Kasumi-1 (cell line): ENCODE results near the gene TRABD2A.

Experiments used
- DNase-seq, 2 experiments: peaks; one replicate each; lab custom pipeline; 2025; lab: John Stamatoyannopoulos, UW

TRABD2A gene

DNA sequence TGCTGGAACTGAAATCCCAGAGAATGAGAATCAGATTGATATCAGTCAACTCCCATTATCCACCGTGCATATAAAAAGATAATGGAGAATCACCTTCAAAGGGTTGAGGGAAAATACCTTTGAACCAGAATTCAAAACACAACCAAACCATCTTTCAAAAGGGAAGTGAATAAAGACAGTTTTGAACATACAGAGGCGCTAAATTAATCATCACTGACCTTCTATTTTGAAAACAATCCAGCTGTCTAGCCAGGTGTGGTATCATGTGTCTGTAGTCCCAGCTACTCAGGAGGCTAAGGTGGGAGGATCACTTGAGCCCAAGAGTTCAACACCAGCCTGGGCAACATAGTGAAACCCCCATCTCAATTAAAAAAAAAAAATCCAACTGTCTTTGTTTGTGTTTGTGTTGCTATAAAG is 63.6 kb downstream of the TRABD2A start:
- no peak for DNase-seq

DNA sequence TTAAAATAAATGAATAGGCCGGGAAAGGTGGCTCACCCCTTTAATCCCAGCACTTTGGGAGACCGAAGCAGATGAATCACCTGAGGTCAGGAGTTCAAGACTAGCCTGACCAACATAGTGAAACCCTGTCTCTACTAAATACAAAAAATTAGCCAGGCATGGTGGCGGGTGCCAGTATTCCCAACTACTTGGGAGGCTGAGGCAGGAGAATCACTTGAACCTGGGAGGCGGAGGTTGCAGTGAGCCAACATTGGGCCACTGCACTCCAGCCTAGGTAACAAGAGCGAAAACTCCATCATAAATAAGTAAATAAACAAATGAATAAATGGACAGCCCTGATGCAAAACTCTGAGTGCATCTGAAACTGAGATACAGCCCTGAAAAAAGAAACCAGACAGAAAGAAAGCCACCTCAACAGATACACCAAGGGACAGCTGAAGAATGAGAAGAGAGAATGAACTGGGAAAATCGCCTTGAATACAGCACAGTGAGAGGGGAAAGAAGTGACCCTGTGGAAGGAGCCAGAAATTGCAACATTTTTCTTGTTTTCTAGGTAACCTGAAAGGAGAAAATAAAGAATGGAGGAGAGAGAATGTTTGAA is 64.4 kb downstream of the TRABD2A start:
- no peak for DNase-seq

DNA sequence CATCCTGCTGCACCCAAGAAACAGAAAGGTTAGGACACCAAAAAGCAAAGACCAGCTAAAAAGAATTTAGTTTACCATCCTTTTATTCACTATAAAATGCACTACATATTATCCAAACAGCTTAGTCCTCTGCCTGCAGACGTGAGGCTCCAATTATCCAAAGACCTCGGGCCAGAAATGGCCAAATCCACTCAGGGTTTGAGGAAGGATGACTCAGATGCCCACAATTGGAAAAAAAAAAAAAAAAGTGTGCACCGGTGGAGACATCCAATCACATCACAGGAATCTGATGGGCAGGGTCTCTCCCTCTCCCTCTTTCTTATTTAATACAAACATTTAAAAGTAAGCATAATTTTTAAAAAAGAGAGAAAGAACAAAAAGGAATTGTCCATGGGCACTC is 65.7 kb downstream of the TRABD2A start:
- no peak for DNase-seq

DNA sequence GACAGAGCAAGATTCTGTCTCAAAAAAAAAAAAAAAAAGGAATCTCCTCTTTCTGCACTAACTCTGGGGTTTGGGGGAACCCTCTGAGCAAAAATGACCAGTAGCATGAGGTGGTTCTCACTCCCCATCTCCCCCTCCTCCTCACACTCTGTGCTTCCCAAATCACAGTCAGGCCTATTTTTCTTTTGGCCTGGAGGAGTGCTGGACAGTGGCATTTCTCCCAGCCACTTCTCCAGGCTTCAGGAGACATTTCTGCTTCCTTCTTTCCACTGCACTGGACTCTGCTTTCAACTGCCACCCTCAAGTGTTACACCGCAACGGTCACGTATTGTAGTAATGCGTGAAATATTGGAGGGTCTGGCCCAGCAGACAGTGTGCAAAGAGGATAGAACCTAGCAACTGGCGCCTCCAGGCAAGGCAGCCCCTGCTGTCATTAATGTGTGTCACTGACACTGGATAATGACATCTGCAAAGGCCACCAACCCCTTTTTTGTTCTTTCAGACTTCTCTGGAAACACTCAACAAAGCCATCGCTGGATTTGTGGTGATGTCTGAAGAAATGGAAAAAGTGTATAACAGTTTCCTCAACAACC is 68.9 kb downstream of the TRABD2A start:
- DNase-seq = no peak

DNA sequence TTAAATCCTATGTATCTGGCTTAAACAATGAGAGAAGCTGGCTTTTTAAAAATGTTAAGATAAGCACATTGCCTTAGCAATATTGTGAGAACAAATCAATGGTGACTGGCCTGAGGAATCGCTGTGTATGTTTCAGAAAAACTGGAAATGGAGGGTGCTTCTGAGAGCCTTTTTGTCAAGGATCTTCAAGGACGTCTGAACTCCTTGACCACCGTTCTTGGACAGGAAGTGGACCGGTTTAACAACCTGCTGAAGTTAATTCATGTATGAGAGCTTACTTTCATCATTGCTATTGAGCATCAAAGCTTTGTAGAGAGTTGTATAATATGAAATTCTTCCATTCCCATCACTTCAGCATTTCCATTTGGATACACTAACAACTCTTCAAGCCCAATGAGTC is 72.6 kb downstream of the TRABD2A start:
- DNase-seq = no peak

DNA sequence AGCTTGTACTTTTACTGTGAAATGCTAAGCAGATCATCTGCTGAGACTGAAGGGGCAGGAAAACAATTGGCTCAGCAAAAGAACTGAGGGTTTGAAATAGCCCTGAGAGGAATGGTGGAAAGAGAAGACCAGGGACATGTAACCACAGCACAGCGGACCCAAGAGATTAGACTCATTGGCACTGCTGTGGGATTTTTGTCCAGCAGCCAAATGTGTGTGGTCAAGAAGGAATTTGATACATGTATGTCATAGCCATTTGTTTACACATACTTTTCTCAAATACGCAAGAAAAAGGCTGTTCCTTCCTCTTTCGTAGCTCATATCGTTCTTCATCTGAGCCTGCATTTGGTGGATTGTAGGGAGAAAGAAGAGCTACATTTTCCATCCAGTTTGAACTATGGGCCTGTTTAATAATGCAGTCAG is 73.8 kb downstream of the TRABD2A start:
- DNase-seq = no peak

DNA sequence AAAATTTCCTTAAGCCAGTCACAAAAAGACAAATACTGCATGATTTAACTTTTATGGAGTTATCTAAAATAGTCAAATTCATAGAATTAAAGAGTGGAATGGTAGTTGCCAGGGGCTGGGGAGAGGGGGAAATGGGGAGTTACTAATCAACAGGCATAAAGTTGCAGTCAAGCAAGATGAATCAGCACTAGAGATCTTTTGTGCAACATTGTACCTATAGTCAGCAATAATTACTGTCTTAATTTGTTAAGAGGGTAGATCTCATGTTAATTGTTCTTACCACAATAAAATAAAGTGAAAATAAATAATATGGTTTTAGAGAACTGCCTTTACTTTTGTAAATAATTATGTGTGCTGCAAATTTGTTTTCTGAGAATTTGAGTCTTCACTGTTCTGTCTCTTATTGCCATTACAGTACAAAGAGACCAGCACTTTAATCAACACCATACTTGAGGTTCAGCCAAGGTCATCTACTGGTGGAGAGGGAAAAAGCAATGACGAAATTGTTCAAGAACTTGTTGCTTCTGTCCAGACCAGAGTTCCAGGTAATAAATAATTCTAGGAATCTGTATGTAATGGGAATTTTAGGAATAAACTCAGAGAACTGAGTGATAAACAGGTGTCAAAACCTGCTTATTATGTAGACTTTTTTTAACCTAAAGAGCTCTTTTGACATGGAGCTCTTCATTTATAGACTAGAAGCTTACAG is 75.5 kb downstream of the TRABD2A start:
- no peak for DNase-seq

DNA sequence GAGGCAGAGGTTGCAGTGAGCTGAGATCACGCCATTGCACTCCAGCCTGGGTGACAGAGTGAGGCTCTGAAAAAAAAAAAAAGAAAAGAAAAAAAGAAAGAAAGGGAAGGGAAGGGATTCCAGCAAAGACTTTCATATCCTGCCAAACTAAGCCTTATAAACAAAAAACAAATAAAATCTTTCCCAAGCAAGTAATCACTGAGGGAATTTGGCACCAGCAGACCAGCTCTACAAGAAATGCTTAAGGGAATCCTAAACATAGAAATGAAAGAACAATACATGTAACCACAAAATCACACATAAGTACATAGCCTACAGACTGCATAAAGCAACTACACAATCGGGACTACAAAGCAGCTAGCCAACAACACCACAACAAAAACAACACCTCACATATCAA is 79.1 kb downstream of the TRABD2A start:
- DNase-seq = no peak

DNA sequence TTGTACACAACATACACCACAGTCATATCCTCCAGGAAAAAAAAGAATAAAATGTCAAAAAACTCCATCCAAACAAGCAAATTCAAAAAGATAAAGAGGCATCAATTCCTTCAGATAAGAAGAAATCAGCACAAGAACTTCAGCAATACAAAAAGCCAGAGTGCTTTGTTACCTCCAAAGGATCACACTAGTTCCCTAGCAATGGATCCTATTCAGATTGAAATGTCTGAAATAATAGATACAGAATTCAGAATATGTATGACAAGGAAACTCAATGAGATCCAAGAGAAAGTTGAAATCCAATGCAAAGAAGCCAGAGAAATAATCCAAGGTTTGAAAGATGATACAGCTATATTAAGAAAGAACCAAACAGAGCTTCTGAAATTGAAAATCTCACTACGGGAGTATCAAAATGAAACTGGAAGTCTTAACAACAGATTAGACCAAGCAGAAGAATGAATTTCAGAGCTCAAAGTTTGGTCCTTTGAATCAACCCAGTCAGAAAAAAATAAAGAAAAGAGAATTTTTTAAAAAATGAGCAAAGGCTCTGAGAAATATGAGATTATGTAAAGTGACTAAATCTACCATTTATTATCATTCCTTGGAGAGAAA is 80.6 kb downstream of the TRABD2A start:
- DNase-seq = no peak

DNA sequence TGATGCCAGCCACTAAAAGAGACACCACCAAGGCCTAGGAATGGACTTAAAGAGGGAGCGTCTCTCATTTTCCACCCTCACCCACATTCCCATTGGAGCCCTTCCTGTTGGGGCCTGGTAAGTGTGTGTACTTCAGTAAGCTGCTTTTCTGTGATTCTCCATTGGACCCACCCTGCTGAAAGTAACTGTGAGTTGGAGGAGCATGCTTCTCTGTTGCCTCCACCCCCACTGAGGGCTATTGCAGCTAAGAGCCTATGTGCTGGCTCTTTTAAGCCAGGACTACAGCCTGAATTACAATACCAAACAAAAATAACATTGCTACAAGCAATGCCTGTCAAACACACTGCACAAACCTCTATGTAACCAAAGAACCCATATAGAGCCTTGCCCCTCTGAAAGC is 81.1 kb downstream of the TRABD2A start:
- no peak for DNase-seq

DNA sequence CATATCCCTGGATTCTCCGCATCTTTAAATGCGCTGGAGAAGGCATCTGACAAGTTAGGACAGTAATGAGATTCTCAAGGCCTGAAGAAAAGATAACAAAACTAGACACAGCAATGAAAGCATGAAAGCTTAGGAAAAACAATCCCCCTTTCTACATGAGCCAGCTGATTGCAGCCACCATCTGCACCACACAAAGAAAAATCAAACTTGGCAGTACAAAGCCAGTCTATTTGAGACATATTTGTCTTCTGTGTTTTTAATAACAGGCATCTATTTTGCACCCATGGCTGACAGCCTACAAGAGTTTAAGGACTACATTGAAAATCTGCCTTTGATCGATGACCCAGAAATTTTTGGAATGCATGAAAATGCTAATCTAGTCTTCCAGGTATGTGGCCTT is 83.6 kb downstream of the TRABD2A start:
- no peak for DNase-seq

DNA sequence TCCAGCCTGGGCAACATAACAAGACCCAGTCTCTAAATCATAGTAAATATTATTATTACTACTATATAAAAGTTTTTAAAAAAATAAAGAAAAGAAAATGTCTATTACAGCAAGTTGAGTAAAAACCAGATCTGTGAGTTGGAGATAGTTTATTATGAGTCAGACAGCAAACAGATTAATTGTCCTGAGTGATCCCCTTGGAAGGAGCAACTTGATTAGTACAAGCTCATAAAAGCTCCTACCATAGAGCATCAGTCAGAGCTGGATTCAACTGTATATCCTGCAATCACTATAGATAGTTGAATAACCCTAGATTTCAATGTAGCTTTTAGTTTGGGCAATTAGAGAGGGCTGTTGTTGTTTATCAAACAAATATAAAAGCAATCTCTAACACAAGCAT is 84.1 kb downstream of the TRABD2A start:
- no peak for DNase-seq

DNA sequence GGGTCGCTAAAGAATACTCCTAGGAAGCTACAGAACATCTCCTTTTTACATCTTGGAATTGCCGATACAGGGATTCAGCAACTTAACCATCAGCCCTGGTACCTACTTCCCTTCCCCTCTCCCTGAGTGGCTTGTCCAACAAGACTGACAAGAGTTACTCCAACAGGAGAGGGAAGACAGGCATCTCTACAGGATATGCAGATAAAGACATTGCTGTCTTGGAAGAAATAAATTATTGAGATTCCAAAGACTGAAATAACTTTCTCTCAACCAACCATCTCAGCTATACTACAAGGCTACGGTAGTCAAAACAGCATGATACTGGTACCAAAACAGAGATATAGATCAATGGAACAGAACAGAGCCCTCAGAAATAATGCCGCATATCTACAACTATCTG is 87.2 kb downstream of the TRABD2A start:
- DNase-seq = no peak

DNA sequence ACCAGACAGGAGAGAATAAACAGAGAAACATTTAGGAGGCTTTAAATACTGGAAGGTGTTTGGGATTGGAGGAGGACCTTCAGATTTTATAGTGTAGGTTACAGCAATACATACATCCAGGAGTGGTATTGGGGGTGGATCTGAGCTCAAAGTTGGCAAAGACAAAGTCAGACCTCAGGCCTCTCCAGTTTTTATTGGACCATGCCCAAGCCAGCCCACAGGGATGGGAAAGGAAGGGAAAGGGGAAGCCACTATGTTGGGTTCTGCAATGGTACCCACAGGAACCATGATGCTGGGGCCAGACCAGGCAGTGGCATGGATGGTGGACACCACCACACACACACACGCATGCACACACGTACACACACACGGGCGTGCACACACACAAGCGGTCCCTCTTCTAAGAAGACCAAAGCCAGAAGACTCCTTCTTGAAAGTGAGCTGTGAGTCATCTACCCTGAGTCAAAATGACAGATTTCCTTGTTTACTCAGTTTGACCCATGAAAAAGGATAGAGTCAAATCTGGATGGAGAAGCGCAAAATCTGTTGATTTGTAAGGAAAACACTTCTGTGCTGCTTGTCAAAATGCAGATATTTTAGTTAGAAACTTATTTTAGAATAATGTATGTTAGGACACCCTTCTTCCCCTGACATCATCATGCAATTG is 87.9 kb downstream of the TRABD2A start:
- no peak for DNase-seq

DNA sequence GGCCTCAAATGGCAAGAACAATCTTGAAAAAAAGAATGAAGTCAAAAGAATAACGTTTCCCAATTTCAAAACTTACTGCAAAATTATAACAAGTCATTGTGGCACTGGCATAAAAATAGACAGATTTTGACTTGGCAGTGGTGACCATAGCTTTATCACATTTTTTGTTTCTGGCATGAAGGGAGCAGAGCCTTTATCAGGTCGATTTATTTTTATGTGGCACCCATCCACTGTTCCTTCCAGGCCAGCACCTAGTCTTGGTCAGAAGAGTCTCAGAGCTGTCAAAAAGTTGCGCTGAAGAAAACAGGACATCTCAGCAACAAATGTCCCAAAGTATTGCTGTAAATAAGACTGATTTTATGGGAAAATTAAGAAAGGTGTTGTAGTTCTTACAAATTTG is 92.4 kb downstream of the TRABD2A start:
- no peak for DNase-seq

DNA sequence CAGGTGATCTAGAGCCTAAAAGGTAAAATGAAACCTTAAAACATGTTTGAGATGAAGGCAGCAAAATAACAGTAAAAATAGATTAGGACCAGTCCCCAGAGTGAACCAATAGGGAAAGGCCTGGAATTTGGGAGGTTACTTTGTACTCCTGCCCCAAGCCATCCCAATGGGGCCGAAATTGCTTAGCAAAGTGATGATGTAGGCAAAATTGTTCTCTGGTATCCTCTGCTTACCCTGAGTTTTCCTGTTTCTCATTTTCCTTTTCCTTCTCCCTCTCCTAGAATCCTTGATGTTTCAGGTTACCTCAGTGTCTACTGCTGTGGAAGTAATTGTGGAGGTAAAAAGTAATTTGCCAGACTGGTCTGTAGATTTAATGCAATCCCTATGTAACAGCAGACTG is 92.9 kb downstream of the TRABD2A start:
- no peak for DNase-seq

DNA sequence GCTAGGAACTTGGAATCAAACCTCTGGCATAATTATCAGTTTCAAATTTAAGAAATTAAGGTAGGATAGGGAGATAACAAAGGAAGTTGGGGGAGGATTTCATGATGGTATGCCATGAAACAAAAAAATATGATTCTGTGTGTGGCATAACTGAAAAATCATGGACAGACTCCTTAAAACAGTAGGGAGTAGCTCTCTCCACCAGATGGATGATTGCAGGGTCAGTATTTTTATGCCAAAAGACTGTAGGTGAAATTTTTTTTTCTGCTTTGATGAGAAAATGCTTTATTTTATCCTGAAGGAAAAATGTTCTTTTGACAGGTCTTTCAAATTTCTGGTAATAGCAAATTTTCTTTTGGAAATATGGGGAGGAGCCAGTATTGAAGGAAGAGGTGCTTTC is 94.3 kb downstream of the TRABD2A start:
- DNase-seq = no peak

DNA sequence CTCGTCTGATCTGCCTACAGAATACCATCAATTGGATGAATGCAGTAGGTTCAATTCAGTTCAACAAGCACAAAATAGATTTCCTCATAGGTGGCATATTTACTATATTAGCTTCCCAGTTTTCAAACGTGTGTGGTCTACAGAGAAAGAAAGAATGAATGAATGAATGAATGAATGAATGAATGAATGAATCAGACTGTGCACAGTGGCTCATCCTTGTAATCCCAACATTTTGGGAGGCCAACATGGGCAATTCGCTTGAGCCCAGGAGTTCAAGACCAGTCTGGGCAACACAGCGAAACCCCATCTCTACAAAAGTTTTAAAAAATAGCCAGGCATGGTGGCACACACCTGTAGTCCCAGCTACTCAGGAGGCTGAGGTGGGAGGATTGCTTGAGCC is 94.9 kb downstream of the TRABD2A start:
- DNase-seq = no peak

DNA sequence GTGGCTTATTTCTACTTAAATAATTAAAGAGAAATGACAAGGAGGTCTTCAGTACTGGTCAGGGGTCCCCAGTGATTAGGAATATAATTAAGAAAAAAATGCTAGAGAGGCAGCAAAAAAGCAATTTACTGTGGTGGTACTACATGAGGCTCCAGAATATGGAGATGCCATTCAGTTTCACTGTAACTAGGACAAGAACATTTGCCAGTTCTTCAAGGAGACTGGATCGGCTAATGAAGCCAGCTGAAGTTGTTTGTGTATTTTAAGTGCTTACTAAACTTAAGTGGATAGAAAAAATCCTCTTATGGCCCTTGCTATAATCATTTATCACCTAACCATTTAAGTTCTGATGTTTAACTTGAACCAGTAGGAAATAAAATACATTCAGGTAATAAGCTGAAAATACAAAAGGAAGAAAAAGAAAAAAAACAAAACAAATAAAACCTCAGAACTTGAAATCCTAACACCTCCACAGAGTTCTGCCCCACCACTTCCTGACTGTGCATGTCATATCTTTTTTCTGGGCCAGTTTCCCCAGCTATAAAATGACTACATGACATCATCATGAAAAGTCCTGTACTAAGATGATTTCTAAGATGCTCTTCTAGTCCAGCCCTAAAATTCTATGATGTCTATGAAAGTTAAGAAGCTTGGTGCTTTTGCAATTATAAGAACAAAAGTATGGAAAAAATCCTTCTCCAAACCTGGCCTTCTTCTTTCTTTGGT is 98.0 kb downstream of the TRABD2A start:
- DNase-seq = no peak

DNA sequence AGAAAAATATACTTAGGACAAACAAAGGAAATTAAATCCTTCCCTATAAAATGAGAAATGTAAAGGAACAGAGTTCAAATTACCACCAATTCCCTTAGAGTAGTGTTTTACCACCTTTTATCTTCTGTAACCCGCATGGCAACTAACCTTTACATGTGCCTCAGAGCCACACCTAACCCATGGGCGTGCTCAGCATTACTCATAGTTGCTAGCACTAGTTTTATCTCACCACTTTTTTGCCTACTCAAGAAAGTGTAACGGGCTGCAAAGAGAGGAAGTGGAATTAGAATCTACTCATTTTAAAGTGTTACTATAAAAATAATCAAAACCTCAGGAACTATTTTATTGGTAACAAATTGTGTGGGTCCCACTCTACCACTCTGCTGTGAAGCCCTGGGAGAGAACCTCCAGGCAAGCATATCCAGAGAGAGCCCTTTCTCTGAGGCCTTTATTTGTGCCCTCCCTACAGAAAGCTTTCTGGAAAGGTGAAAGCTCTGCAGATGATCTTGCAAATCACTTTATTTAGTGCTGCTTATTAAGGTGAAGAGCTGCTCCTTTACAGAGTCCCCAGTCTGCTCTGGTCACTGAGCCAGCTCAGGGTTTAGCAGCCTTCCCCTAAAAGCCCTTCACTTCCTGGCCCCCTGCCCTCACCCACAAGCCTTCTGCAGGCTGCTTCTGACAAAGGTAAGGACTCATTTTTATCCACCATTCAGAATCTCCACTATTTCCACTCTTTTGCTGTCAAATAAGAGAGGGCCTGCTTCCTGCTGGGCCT is 98.8 kb downstream of the TRABD2A start:
- DNase-seq = no peak

DNA sequence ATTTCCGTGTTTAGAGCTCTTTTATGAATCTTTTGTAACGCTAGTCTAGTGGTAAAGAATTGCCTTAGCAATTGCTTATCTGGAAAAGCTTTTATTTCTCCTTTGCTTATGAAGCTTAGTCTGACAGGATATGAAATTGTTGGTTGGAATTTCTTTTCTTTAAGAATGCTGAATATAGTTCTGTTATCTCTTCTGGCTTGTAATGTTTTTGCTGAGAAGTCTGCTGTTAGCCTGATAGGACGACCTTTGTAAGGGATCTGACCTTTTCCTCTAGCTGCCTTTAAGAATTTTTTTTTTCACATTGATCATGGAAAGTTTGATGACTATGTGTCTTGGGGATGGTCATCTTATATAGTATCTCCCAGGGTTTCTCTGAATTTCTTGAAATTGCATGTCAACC is 101.1 kb downstream of the TRABD2A start:
- no peak for DNase-seq
